ENCODE results near the gene SRPK2.

DNA sequence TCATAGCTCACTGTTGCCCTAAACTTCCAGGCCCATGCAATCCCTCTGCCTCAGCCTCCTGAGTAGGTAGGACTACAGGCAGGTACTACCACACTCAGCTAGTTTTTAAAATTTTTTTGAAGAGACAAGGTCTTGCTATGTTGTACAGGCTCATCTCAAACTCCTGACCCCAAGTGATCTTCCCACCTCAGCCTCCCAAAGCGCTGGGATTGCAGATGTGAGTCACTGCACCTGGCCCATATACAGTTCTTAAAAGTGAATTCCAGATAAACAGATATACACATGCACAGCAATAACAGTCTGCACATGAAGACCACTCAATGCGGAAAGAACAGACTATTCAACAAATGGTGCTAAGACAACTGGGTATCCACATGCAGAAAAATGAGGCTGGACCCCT is 67.8 kb downstream of the SRPK2 start:
- TF ChIP-seq, protein P1, sequence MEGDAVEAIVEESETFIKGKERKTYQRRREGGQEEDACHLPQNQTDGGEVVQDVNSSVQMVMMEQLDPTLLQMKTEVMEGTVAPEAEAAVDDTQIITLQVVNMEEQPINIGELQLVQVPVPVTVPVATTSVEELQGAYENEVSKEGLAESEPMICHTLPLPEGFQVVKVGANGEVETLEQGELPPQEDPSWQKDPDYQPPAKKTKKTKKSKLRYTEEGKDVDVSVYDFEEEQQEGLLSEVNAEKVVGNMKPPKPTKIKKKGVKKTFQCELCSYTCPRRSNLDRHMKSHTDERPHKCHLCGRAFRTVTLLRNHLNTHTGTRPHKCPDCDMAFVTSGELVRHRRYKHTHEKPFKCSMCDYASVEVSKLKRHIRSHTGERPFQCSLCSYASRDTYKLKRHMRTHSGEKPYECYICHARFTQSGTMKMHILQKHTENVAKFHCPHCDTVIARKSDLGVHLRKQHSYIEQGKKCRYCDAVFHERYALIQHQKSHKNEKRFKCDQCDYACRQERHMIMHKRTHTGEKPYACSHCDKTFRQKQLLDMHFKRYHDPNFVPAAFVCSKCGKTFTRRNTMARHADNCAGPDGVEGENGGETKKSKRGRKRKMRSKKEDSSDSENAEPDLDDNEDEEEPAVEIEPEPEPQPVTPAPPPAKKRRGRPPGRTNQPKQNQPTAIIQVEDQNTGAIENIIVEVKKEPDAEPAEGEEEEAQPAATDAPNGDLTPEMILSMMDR (IDR thresholded peaks at IDR 0.05), result no peak
- TF ChIP-seq EP300 (IDR thresholded peaks at IDR 0.05), result no peak
- no peak for TF ChIP-seq POLR2AphosphoS5 (IDR thresholded peaks at IDR 0.05)
